GM19452 (cell line): ENCODE data around the gene SCG5.

ENCODE experiments used
- ATAC-seq: cut with Tn5 transposase; IDR thresholded peaks from one replicate; pipeline ENCODE4 v1.9.1; 2021; ENCODE audit not compliant: unreplicated experiment

SCG5 gene

GRCh38 chr15:32690941-32691688 lies 49.6 kb downstream of the SCG5 start:
- no peak for ATAC-seq

- no peak for ATAC-seq
Measured at GRCh38 chr15:32691689-32692038, 50.2 kb downstream of the SCG5 start.

- ATAC-seq: no peak
Measured at GRCh38 chr15:32692286-32692685, 50.8 kb downstream of the SCG5 start.

GRCh38 chr15:32694222-32694983 lies 52.9 kb downstream of the SCG5 start:
- ATAC-seq: no peak

- ATAC-seq: no peak
Measured at GRCh38 chr15:32698773-32699390, 57.4 kb downstream of the SCG5 start.

- no peak for ATAC-seq
Measured at GRCh38 chr15:32700501-32701150, 59.1 kb downstream of the SCG5 start.

GRCh38 chr15:32701863-32702262 lies 60.4 kb downstream of the SCG5 start:
- ATAC-seq: no peak

- ATAC-seq: no peak
Measured at GRCh38 chr15:32704395-32704981, 63.0 kb downstream of the SCG5 start.

GRCh38 chr15:32705446-32705845 lies 63.9 kb downstream of the SCG5 start:
- no peak for ATAC-seq

GRCh38 chr15:32706704-32707103 lies 65.2 kb downstream of the SCG5 start:
- no peak for ATAC-seq

- no peak for ATAC-seq
Measured at GRCh38 chr15:32707436-32707835, 65.9 kb downstream of the SCG5 start.

GRCh38 chr15:32709295-32710033 lies 68.0 kb downstream of the SCG5 start:
- ATAC-seq: no peak

- peak; percentile 80 for ATAC-seq
Measured at GRCh38 chr15:32715276-32715675, 73.8 kb downstream of the SCG5 start.

GRCh38 chr15:32716216-32716914 lies 74.9 kb downstream of the SCG5 start:
- ATAC-seq: no peak

- ATAC-seq: no peak
Measured at GRCh38 chr15:32716915-32717425, 75.5 kb downstream of the SCG5 start.

- ATAC-seq: no peak
Measured at GRCh38 chr15:32717426-32718226, 76.1 kb downstream of the SCG5 start, which contains the start of gene GREM1. Gene GREM1, plus strand, starts transcription at chr15:32718004. Its CDS starts 12,687 bp downstream, at chr15:32730691.

- ATAC-seq: no peak
Measured at GRCh38 chr15:32718227-32718820, 76.8 kb downstream of the SCG5 start.
